Psoas muscle (tissue), 8 donors: Measurements from ENCODE around the gene TAPT1. TPM values are rescaled to one million over a fixed set of nuclear protein-coding genes. Genes with fewer than 3 reads are reported as not detected.
A peak's percentile ranks its signal among the peaks of the same experiment; 100 is the strongest.

Experiments used
- ATAC-seq, 4 donors: fragments of 200-7000 bp; cut with Tn5 transposase; one replicate each; pipeline ENCODE4 v1.9.1; 2020; ENCODE audit warnings: moderate library complexity in 3 of 4, mild to moderate bottlenecking in 2 of 4
- DNase-seq, 2 donors: peaks; one replicate each; pipeline ENCODE4 v3.0.0-alpha.2; 2020
- H3K27ac ChIP-seq: fragments of 200-600 bp; one replicate; pipeline ENCODE4 v1.8.0; 2022
- H3K27me3 ChIP-seq, 3 donors: fragments of 200-600 bp in 1 of 3; one replicate each; pipeline versions ENCODE4 v1.6.1 to v1.8.0; 2013 to 2022; ENCODE audit warnings: low read length in 2 of 3, mild to moderate bottlenecking in 2 of 3, moderate library complexity in 1 of 3; ENCODE audit not compliant: insufficient read depth in 3 of 3
- H3K36me3 ChIP-seq, 2 donors: fragments of 200-600 bp in 1 of 2; one replicate each; pipeline versions ENCODE4 v1.6.1 to v1.8.0; 2013 to 2022; ENCODE audit warnings: low read depth in 1 of 2, mild to moderate bottlenecking in 1 of 2, moderate library complexity in 1 of 2; ENCODE audit not compliant: insufficient read depth in 1 of 2
- H3K4me1 ChIP-seq: fragments of 200-600 bp; one replicate; pipeline ENCODE4 v1.8.0; 2022
- H3K4me3 ChIP-seq: fragments of 200-600 bp; one replicate; pipeline ENCODE4 v1.8.0; 2022; ENCODE audit warnings: mild to moderate bottlenecking
- H3K9me3 ChIP-seq: fragments of 200-600 bp; one replicate; pipeline ENCODE4 v1.8.0; 2022
- CTCF ChIP-seq: fragments of 200-600 bp; IDR thresholded peaks from one replicate; pipeline ENCODE4 v1.8.0; 2022; ENCODE audit warnings: antibody characterized with exemption
- WGBS, 3 donors: extraction: QIAGEN DNeasy Blood & Tissue Kit; methylation state at CpG; one replicate each; pipeline versions ENCODE4 v1.1.6 to v1.1.7; 2013; 5-methylcytosine and 5-hydroxymethylcytosine counted together
- intact Hi-C, 2 donors: fragments of 100-400 bp; cut with DNase I; formaldehyde crosslinking; loops; one replicate each; pipeline versions ENCODE4 v1.11.0 to v1.14.2; 2022
- polyA plus RNA-seq, 3 donors: library from polyadenylated mRNA; stranded (reverse); fragments of 200-250 nt; gene quantifications; one replicate each; pipeline ENCODE4 v1.2.3, GENCODE V29; 2013
- total RNA-seq, 4 donors: library from RNA; stranded (reverse); fragmentation: NEBNext Ultra II Directional in 2 of 4; extraction: Animal tissue kit (Norgen Biotek cat#: 25700) in 2 of 4; gene quantifications; one replicate each; pipeline versions ENCODE4 v1.2.1 to v1.2.4, GENCODE V29; 2021 to 2023
- donor health status: healthy with polysubstance abuse.
- donor health status: DM: no; HTN: no; CAD: no; lungs with moderate emphysema.
- donor health status: Bipolar disorder and iron deficiency.
- donor health status: healthy.
- donor health status: DM: yes; HTN: yes; CAD: no.
- donor health status: DM: no; HTN: no; CAD: no.
- donor health status: DM: no; HTN: no; CAD: no.
- donor health status: DM: yes; HTN: yes; CAD: no.

The TAPT1 gene
- total and polyA plus RNA-seq, 7 donors = 14.2 to 101 (median 46.9) TPM

GRCh38 chr4:16203083-16203482 is 23.2 kb downstream of the TAPT1 start:
- 82 to 91% (median 88%) methylated on average over 2 of the region's 2 CpGs for WGBS, 3 donors
- Histone ChIP-seq H3K27me3 (no peaks in the 10 kb centered on the region), H3K36me3 (peaks cover 0 to 24% of the 10 kb centered on the region in 2 donors), H3K4me3 (no peak overlapping the region), H3K27ac (no peak overlapping the region), H3K9me3 (no peaks in the 10 kb centered on the region), H3K4me1 (peaks cover 35% of the 10 kb centered on the region)
- no peak for DNase-seq
- TF ChIP-seq CTCF = no peak
- no peak for ATAC-seq
- intact Hi-C loops = no loop called here

- 92 to 96% (median 92%) methylated on average over 2 of the region's 2 CpGs for WGBS, 3 donors
- DNase-seq = no peak
- Histone ChIP-seq H3K9me3 (no peaks in the 10 kb centered on the region), H3K4me1 (peaks cover 37% of the 10 kb centered on the region), H3K27ac (no peak overlapping the region), H3K36me3 (peaks cover 0 to 24% of the 10 kb centered on the region in 2 donors), H3K4me3 (no peak overlapping the region), H3K27me3 (no peaks in the 10 kb centered on the region)
- no peak for ATAC-seq
- TF ChIP-seq CTCF = no peak
- intact Hi-C loops = no loop called here
Observed at GRCh38 chr4:16202598-16202997, 23.7 kb downstream of the TAPT1 start.

GRCh38 chr4:16199093-16199492 is 27.2 kb downstream of the TAPT1 start:
- Histone ChIP-seq H3K9me3 (no peaks in the 10 kb centered on the region), H3K4me1 (peaks cover 25% of the 10 kb centered on the region), H3K27me3 (no peaks in the 10 kb centered on the region), H3K4me3 (no peak overlapping the region), H3K27ac (no peak overlapping the region), H3K36me3 (peaks cover 0 to 24% of the 10 kb centered on the region in 2 donors)
- ATAC-seq (no peak), DNase-seq (no peak)
- WGBS, 3 donors = 91 to 98% (median 93%) methylated on average over 1 of the region's 1 CpG
- intact Hi-C loops = loop anchor here (2.0 to 10.0 kb wide), 3 partner anchors 66 to 172 kb away; no protein-coding TSS in a partner anchor
- peak; percentile 51 for TF ChIP-seq CTCF

GRCh38 chr4:16197876-16198665 is 28.2 kb downstream of the TAPT1 start:
- Histone ChIP-seq H3K27me3 (no peaks in the 10 kb centered on the region), H3K36me3 (peaks cover 0 to 21% of the 10 kb centered on the region in 2 donors), H3K27ac (no peak overlapping the region), H3K4me1 (peaks cover 35% of the 10 kb centered on the region), H3K9me3 (no peaks in the 10 kb centered on the region), H3K4me3 (no peak overlapping the region)
- DNase-seq (no peak), ATAC-seq (no peak)
- WGBS, 3 donors = 75 to 86% (median 77%) methylated on average over 2 of the region's 2 CpGs
- intact Hi-C loops = loop anchor here (2.0 to 10.0 kb wide), 3 partner anchors 67 to 171 kb away; no protein-coding TSS in a partner anchor
- no peak for TF ChIP-seq CTCF
